IMR-90 (cell line): ENCODE results near the gene NDUFB2. TPM values are rescaled to one million over a fixed set of nuclear protein-coding genes. Genes with fewer than 3 reads are reported as not detected.

Source experiments
- ATAC-seq: fragments of 200-7000 bp; cut with Tn5 transposase; 2 replicates; pipeline ENCODE4 v1.9.1; 2020; ENCODE audit warnings: low read depth, mild to moderate bottlenecking, moderate library complexity
- BruUV-seq: library from RNA; stranded (reverse); fragments of 400-500 nt; replicated peaks from 2 replicates; lab custom pipeline; 2021; lab: Mats Ljungman, UMichigan
- CTCF ChIA-PET: fragments of 300-600 bp; formaldehyde crosslinking; extraction: SDS; loops from one replicate; lab custom pipeline; 2021; ENCODE audit warnings: antibody characterized with exemption; lab: Yijun Ruan, JAX
- POLR2A ChIA-PET: fragments of 300-600 bp; sonication (Branson Sonifier 250); formaldehyde crosslinking; loops from one replicate; lab custom pipeline; 2022; ENCODE audit warnings: antibody characterized with exemption; ENCODE audit not compliant: unreplicated experiment; lab: Charles Lee
- DNase-seq: peaks from one replicate; pipeline ENCODE4 v3.0.0; 2013
- H2AFZ ChIP-seq: replicated peaks from 2 replicates; pipeline ENCODE3; 2013; ENCODE audit warnings: low read length, mild to moderate bottlenecking; ENCODE audit not compliant: poor library complexity
- H2AK5ac ChIP-seq: 2 replicates; pipeline ENCODE4 v1.6.1; 2013; ENCODE audit warnings: low read depth, low read length, inconsistent platforms
- H2AK9ac ChIP-seq: replicated peaks from 2 replicates; pipeline ENCODE3; 2013; ENCODE audit warnings: mild to moderate bottlenecking, low read depth, low read length, moderate library complexity; ENCODE audit not compliant: poor library complexity
- H2BK120ac ChIP-seq: 2 replicates; pipeline ENCODE4 v1.6.1; 2013; ENCODE audit warnings: low read depth, low read length, inconsistent platforms
- H2BK15ac ChIP-seq: 3 replicates; pipeline ENCODE4 v1.6.1; 2013; ENCODE audit warnings: low read depth, low read length, inconsistent platforms
- H2BK20ac ChIP-seq: 2 replicates; pipeline ENCODE4 v1.6.1; 2013; ENCODE audit warnings: low read depth, mild to moderate bottlenecking, inconsistent platforms, low read length, moderate library complexity
- H2BK5ac ChIP-seq: 2 replicates; pipeline ENCODE4 v1.6.1; 2013; ENCODE audit warnings: mild to moderate bottlenecking, low read depth, low read length, inconsistent platforms; ENCODE audit not compliant: poor library complexity, severe bottlenecking
- H3K14ac ChIP-seq: replicated peaks from 2 replicates; pipeline ENCODE4 v1.6.1; 2013; ENCODE audit warnings: low read depth, low read length, inconsistent platforms
- H3K18ac ChIP-seq: 2 replicates; pipeline ENCODE4 v1.6.1; 2013; ENCODE audit warnings: low read depth, low read length, control low read depth
- H3K23ac ChIP-seq: 2 replicates; pipeline ENCODE4 v1.6.1; 2013; ENCODE audit warnings: low read depth, low read length, inconsistent platforms
- H3K27ac ChIP-seq: 2 replicates; pipeline ENCODE4 v1.5.1; 2013; ENCODE audit warnings: mild to moderate bottlenecking, control low read depth, low read length; ENCODE audit not compliant: insufficient read depth
- H3K27me3 ChIP-seq: 2 replicates; pipeline ENCODE4 v1.6.1; 2013; ENCODE audit warnings: low read length; ENCODE audit not compliant: control insufficient read depth, insufficient read depth
- H3K36me3 ChIP-seq: 2 replicates; pipeline ENCODE4 v1.6.1; 2013; ENCODE audit warnings: low read length, mixed read lengths; ENCODE audit not compliant: control insufficient read depth, insufficient read depth
- H3K4ac ChIP-seq: 2 replicates; pipeline ENCODE4 v1.6.1; 2013; ENCODE audit warnings: low read depth, low read length, inconsistent platforms
- H3K4me1 ChIP-seq: 2 replicates; pipeline ENCODE4 v1.6.1; 2013; ENCODE audit warnings: low read length, mixed read lengths; ENCODE audit not compliant: control insufficient read depth, insufficient read depth
- H3K4me2 ChIP-seq: 2 replicates; pipeline ENCODE4 v1.6.1; 2013; ENCODE audit warnings: low read depth, mild to moderate bottlenecking, control low read depth, low read length, moderate library complexity
- H3K4me3 ChIP-seq: 2 replicates; pipeline ENCODE4 v1.5.1; 2013; ENCODE audit warnings: low read depth, mild to moderate bottlenecking, control low read depth, low read length, moderate library complexity; ENCODE audit not compliant: insufficient read depth
- H3K56ac ChIP-seq: 2 replicates; pipeline ENCODE4 v1.6.1; 2013; ENCODE audit warnings: low read length, inconsistent platforms; ENCODE audit not compliant: insufficient read depth; ENCODE audit errors: extremely low read depth
- H3K79me1 ChIP-seq, 2 experiments: 2 replicates each; pipeline ENCODE4 v1.6.1; 2013; ENCODE audit warnings: low read length in 2 of 2, inconsistent platforms in 1 of 2, low read depth in 1 of 2
- H3K9ac ChIP-seq: 2 replicates; pipeline ENCODE4 v1.6.1; 2013; ENCODE audit warnings: low read depth, low read length, control low read depth
- H3K9me1 ChIP-seq: 2 replicates; pipeline ENCODE4 v1.6.1; 2013; ENCODE audit warnings: low read length, inconsistent platforms; ENCODE audit not compliant: insufficient read depth
- H3K9me3 ChIP-seq: 2 replicates; pipeline ENCODE4 v1.6.1; 2013; ENCODE audit warnings: low read length; ENCODE audit not compliant: control insufficient read depth, insufficient read depth
- H4K20me1 ChIP-seq: 2 replicates; pipeline ENCODE4 v1.6.1; 2013; ENCODE audit warnings: low read length, inconsistent platforms; ENCODE audit not compliant: insufficient read depth
- H4K5ac ChIP-seq: 2 replicates; pipeline ENCODE4 v1.6.1; 2013; ENCODE audit warnings: mild to moderate bottlenecking, low read depth, low read length, control low read depth
- H4K8ac ChIP-seq, 2 experiments: 2 replicates each; pipeline ENCODE4 v1.6.1; 2013; ENCODE audit warnings: low read depth in 2 of 2, low read length in 2 of 2, control low read depth in 1 of 2, inconsistent platforms in 1 of 2
- H4K91ac ChIP-seq: 2 replicates; pipeline ENCODE4 v1.6.1; 2013; ENCODE audit warnings: low read depth, low read length, inconsistent platforms; ENCODE audit not compliant: insufficient read depth
- BHLHE40 ChIP-seq: fragments of 150-350 bp; IDR thresholded peaks from 2 replicates; pipeline ENCODE4 v1.6.1; 2016; ENCODE audit warnings: mild to moderate bottlenecking, low read depth, low read length
- CHD1 ChIP-seq: IDR thresholded peaks from 2 replicates; pipeline ENCODE4 v1.6.1; 2012; ENCODE audit warnings: low read depth, low read length, improper control_type of control experiment
- CTCF ChIP-seq: conservative IDR thresholded peaks from 2 replicates; pipeline ENCODE4 v1.5.1; 2012; ENCODE audit warnings: mild to moderate bottlenecking, low read depth, low read length, improper control_type of control experiment
- ELK1 ChIP-seq: fragments of 150-350 bp; IDR thresholded peaks from 2 replicates; pipeline ENCODE4 v1.6.1; 2016; ENCODE audit warnings: low read depth, mild to moderate bottlenecking, low read length, moderate library complexity, borderline replicate concordance
- FOS ChIP-seq: fragments of 150-350 bp; IDR thresholded peaks from 2 replicates; pipeline ENCODE4 v1.6.1; 2016; ENCODE audit warnings: low read depth, low read length
- MAZ ChIP-seq: IDR thresholded peaks from 2 replicates; pipeline ENCODE4 v1.6.1; 2012; ENCODE audit warnings: low read depth, mild to moderate bottlenecking, low read length, improper control_type of control experiment, moderate library complexity, borderline replicate concordance
- MXI1 ChIP-seq: IDR thresholded peaks from 2 replicates; pipeline ENCODE4 v1.6.1; 2012; ENCODE audit warnings: low read depth, mild to moderate bottlenecking, low read length, moderate library complexity, borderline replicate concordance
- POLR2A ChIP-seq: IDR thresholded peaks from 2 replicates; pipeline ENCODE4 v1.6.1; 2012; ENCODE audit warnings: mild to moderate bottlenecking, low read depth, low read length
- RAD21 ChIP-seq: IDR thresholded peaks from 2 replicates; pipeline ENCODE4 v1.6.1; 2012; ENCODE audit warnings: low read length, improper control_type of control experiment
- RCOR1 ChIP-seq: IDR thresholded peaks from 2 replicates; pipeline ENCODE4 v1.6.1; 2012; ENCODE audit warnings: mild to moderate bottlenecking, low read length, improper control_type of control experiment; ENCODE audit not compliant: insufficient replicate concordance
- RFX5 ChIP-seq: IDR thresholded peaks from 2 replicates; pipeline ENCODE4 v1.8.0; 2012; ENCODE audit warnings: low read depth, mild to moderate bottlenecking, low read length, moderate library complexity
- SMC3 ChIP-seq: fragments of 150-350 bp; IDR thresholded peaks from 2 replicates; pipeline ENCODE4 v1.6.1; 2016; ENCODE audit warnings: low read depth, mild to moderate bottlenecking, antibody characterized with exemption, low read length, moderate library complexity
- USF2 ChIP-seq: fragments of 150-350 bp; IDR thresholded peaks from 2 replicates; pipeline ENCODE4 v1.6.1; 2017; ENCODE audit warnings: mild to moderate bottlenecking, antibody characterized with exemption, low read length, low read depth
- WGBS, 2 experiments: methylation state at CpG; one replicate each; pipeline versions ENCODE4 v1.1.5 to v1.1.7; 2013; ENCODE audit warnings: missing lambda C conversion rate in 2 of 2; ENCODE audit not compliant: insufficient read length in 1 of 2; ENCODE audit errors: extremely low coverage in 2 of 2; 5-methylcytosine and 5-hydroxymethylcytosine counted together
- dilution Hi-C: fragments of 300-500 bp; cut with HindIII; formaldehyde crosslinking; loops from one replicate; pipeline ENCODE4 v1.14.3; 2018; ENCODE audit warnings: low sequenced_read_pairs; ENCODE audit not compliant: unreplicated experiment
- in situ Hi-C: fragments of 300-500 bp; cut with MboI; formaldehyde crosslinking; loops from 3 replicates; pipeline ENCODE4 v1.14.3; 2019; ENCODE audit warnings: low sequenced_read_pairs, inconsistent platforms, mixed read lengths
- intact Hi-C: fragments of 100-400 bp; cut with micrococcal nuclease; formaldehyde crosslinking; loops from 2 replicates; pipeline ENCODE4 v1.10.0; 2022
- polyA plus RNA-seq, 3 experiments: library from polyadenylated mRNA; depleted of rRNA; stranded (reverse); fragments of >200 nt; gene quantifications; 2 replicates each; pipeline ENCODE4 v1.2.3, GENCODE V29; 2012; ENCODE audit warnings: low replicate concordance in 1 of 3
- total RNA-seq: library from RNA; depleted of rRNA; stranded (reverse); fragments of >200 nt; gene quantifications from 2 replicates; pipeline ENCODE4 v1.2.3, GENCODE V29; 2012

The NDUFB2 gene
- total and polyA plus RNA-seq, 2 of the 4 experiments (the other 2 are of a cell fraction): 81.7 to 143 TPM

GRCh38 chr7:140726281-140726680 is 29.8 kb downstream of the NDUFB2 start:
- DNase-seq (peak; percentile 23), ATAC-seq (no peak)
- WGBS, 2 experiments: no CpG with 5 or more reads among the region's 2 CpGs
- H3K79me1 ChIP-seq: peaks cover 0 to 3% of the 10 kb centered on the region in 2 experiments; a peak in 2 of 4 replicates
- no peak overlapping the region for H3K14ac ChIP-seq
- no peak overlapping the region for H2BK120ac ChIP-seq
- no peak overlapping the region for H2AFZ ChIP-seq
- H3K4me1 ChIP-seq: no peaks in the 10 kb centered on the region; the same call in 1 of the 2 replicates
- dilution Hi-C loops: no loop called here
- CTCF ChIA-PET: interaction anchor here (1.0 to 1.7 kb wide), 4 partner anchors 12 to 69 kb away, joined by 3 to 11 read pairs (median 4); no protein-coding TSS in a partner anchor
- no peak overlapping the region for H2BK15ac ChIP-seq
- H2BK5ac ChIP-seq: no peak overlapping the region
- POLR2A ChIA-PET: no interaction called here
- no peak overlapping the region for H2AK9ac ChIP-seq
- H3K23ac ChIP-seq: no peak overlapping the region
- H4K91ac ChIP-seq: no peak overlapping the region
- in situ Hi-C loops: no loop called here
- no peak overlapping the region for H3K4me3 ChIP-seq
- no peak overlapping the region for H3K4ac ChIP-seq
- no peak overlapping the region for H2AK5ac ChIP-seq
- intact Hi-C loops: loop anchor here (5.0 kb wide), 1 partner anchor 806 kb away; no protein-coding TSS in a partner anchor
- no peak overlapping the region for H3K18ac ChIP-seq
- H3K36me3 ChIP-seq: peaks cover 6% of the 10 kb centered on the region
- BruUV-seq: no TSS peak
- H2BK20ac ChIP-seq: no peak overlapping the region
- no peaks in the 10 kb centered on the region; the same call in 1 of the 2 replicates for H3K9me1 ChIP-seq
- H3K56ac ChIP-seq: no peak overlapping the region
- no peak overlapping the region for H3K4me2 ChIP-seq
- no peak overlapping the region for H3K27ac ChIP-seq
- H3K9ac ChIP-seq: no peak overlapping the region
- no peak for TF ChIP-seq USF2
- TF ChIP-seq CTCF: peak; percentile 36
- TF ChIP-seq RFX5: no peak
- TF ChIP-seq RCOR1: no peak
- TF ChIP-seq FOS: no peak
- TF ChIP-seq RAD21: 0 out of 2 replicates have a peak, but pooled peaks have one; percentile 26
- TF ChIP-seq MXI1: no peak
- TF ChIP-seq POLR2A: no peak
- TF ChIP-seq BHLHE40: no peak
- TF ChIP-seq ELK1: no peak
- TF ChIP-seq MAZ: no peak
- no peak for TF ChIP-seq CHD1
- no peak for TF ChIP-seq SMC3
- no peaks in the 10 kb centered on the region for H3K9me3 ChIP-seq
- H3K27me3 ChIP-seq: no peaks in the 10 kb centered on the region
- H4K5ac ChIP-seq: no peak overlapping the region
- H4K20me1 ChIP-seq: no peaks in the 10 kb centered on the region
- H4K8ac ChIP-seq: no peak overlapping the region
